Measurements from ENCODE around the gene CDH13. TPM values are rescaled to one million over a fixed set of nuclear protein-coding genes. Genes with fewer than 3 reads are reported as not detected.

The CDH13 gene
- total RNA-seq, 4 donors from 2014 or later, result 6.4 to 19.7 (median 11.7) TPM

- TF ChIP-seq, protein P1, sequence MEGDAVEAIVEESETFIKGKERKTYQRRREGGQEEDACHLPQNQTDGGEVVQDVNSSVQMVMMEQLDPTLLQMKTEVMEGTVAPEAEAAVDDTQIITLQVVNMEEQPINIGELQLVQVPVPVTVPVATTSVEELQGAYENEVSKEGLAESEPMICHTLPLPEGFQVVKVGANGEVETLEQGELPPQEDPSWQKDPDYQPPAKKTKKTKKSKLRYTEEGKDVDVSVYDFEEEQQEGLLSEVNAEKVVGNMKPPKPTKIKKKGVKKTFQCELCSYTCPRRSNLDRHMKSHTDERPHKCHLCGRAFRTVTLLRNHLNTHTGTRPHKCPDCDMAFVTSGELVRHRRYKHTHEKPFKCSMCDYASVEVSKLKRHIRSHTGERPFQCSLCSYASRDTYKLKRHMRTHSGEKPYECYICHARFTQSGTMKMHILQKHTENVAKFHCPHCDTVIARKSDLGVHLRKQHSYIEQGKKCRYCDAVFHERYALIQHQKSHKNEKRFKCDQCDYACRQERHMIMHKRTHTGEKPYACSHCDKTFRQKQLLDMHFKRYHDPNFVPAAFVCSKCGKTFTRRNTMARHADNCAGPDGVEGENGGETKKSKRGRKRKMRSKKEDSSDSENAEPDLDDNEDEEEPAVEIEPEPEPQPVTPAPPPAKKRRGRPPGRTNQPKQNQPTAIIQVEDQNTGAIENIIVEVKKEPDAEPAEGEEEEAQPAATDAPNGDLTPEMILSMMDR (IDR thresholded peaks at IDR 0.05; ENCODE audit: low read depth), result no peak
Measured at GRCh38 chr16:82587289-82587688, 39.5 kb upstream of the CDH13 start.

GRCh38 chr16:82589407-82589806, 37.4 kb upstream of the CDH13 start:
- TF ChIP-seq, protein P1 (IDR thresholded peaks at IDR 0.05; ENCODE audit: low read depth), result no peak

DNA sequence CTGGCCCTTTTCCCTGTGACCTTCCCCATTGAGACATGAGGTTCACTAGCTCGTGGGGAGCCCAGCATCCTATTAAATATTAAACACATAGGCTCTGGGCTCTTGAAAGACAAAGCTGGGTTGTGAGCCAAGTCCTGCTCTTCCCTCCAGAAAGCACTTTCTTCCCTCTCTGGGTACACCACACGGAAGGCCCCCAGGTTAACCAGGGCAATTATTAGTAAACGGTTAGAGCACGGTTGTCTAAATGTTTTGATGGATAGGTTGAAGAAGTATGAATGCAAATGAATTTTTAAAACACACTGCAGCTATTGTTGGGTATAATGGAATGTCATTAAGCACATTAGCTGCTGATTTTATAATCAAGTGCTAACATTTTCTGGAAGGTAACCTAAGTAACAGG, 32.7 kb upstream of the CDH13 start:
- TF ChIP-seq, protein P1 (IDR thresholded peaks at IDR 0.05; ENCODE audit: low read depth), result no peak

GRCh38 chr16:82598771-82599170, 28.0 kb upstream of the CDH13 start:
- TF ChIP-seq, protein P1 (IDR thresholded peaks at IDR 0.05; ENCODE audit: low read depth), result no peak

GRCh38 chr16:82601989-82602640, 24.7 kb upstream of the CDH13 start:
- TF ChIP-seq, protein P1 (IDR thresholded peaks at IDR 0.05; ENCODE audit: low read depth), result no peak

DNA sequence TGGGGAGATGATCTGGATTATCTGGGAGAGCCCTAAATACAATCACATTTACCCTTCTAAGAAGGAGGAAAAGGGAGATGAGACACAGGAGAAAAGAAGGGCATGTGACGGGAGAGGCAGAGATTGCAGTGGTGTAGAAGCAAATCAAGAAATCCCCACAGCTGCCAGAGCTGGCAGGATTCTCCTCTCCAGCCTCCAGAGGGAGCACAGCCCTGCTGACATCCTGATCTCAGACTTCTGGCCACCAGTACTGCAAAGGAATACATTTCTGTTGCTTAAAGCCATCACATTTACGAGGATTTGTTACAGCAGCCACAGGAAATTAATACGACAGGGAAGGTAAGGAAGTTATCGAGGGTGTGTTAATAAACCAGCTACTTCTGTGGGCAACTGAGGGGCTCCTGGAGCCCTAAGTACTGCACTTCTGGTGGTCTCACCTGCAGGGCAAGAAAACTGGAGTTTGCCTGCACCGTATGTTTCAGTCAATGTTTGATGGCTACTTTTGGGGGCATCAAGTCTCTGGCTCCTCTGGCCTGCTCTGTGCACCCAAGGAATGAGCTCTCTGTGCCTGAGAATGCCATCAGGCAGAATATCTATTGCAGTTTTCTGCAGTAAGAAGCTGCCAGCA, 22.9 kb upstream of the CDH13 start:
- TF ChIP-seq, protein P1 (IDR thresholded peaks at IDR 0.05; ENCODE audit: low read depth), result no peak

- TF ChIP-seq, protein P1 (IDR thresholded peaks at IDR 0.05; ENCODE audit: low read depth), result no peak
Measured at GRCh38 chr16:82605076-82605475, 21.7 kb upstream of the CDH13 start.
